Mucosa of descending colon (tissue), 3 donors: ENCODE results near the gene AURKB. TPM values are rescaled to one million over a fixed set of nuclear protein-coding genes. Genes with fewer than 3 reads are reported as not detected.
A peak's percentile ranks its signal among the peaks of the same experiment; 100 is the strongest.

Experiments
- ATAC-seq: fragments of 200-7000 bp; cut with Tn5 transposase; one replicate; pipeline ENCODE4 v1.9.1; 2020; ENCODE audit warnings: mild to moderate bottlenecking, moderate library complexity
- DNase-seq, 3 donors: peaks; one replicate each; pipeline ENCODE4 v3.0.0-alpha.2; 2020
- H3K36me3 ChIP-seq: fragments of 200-600 bp; one replicate; pipeline ENCODE4 v1.8.0; 2021; ENCODE audit warnings: low read depth, mild to moderate bottlenecking
- H3K4me1 ChIP-seq: fragments of 200-600 bp; one replicate; pipeline ENCODE4 v1.8.0; 2021; ENCODE audit warnings: low read depth, mild to moderate bottlenecking
- H3K4me3 ChIP-seq: fragments of 200-600 bp; one replicate; pipeline ENCODE4 v1.8.0; 2021; ENCODE audit warnings: mild to moderate bottlenecking
- H3K9me3 ChIP-seq: fragments of 200-600 bp; one replicate; pipeline ENCODE4 v1.8.0; 2021; ENCODE audit warnings: mild to moderate bottlenecking
- intact Hi-C, 2 donors: fragments of 100-400 bp; cut with DNase I in 1 of 2; cut with micrococcal nuclease in 1 of 2; formaldehyde crosslinking; loops; one replicate each; pipeline versions ENCODE4 v1.11.0 to v1.11.1; 2022; cut with DNase I, micrococcal nuclease
- total RNA-seq, 3 donors: library from RNA; stranded (reverse); fragmentation: NEBNext Ultra II Directional in 2 of 3; extraction: Animal tissue kit (Norgen Biotek cat#: 25700) in 2 of 3; gene quantifications; one replicate each; pipeline versions ENCODE4 v1.2.1 to v1.2.4, GENCODE V29; 2021 to 2023
- TF ChIP-seq, protein P1 (sequence below): fragments of 200-600 bp; IDR thresholded peaks from one replicate; pipeline ENCODE4 v1.8.0; 2022; ENCODE audit warnings: antibody characterized with exemption, mild to moderate bottlenecking
- donor health status: DM: no; HTN: no; CAD: no; lungs with moderate emphysema.
- donor health status: DM: no; HTN: no; CAD: no.
- donor health status: DM: no; HTN: yes; CAD: no.

Gene AURKB
- total RNA-seq, 3 donors from 2014 or later: 5.2 to 27.3 (median 5.7) TPM

DNA sequence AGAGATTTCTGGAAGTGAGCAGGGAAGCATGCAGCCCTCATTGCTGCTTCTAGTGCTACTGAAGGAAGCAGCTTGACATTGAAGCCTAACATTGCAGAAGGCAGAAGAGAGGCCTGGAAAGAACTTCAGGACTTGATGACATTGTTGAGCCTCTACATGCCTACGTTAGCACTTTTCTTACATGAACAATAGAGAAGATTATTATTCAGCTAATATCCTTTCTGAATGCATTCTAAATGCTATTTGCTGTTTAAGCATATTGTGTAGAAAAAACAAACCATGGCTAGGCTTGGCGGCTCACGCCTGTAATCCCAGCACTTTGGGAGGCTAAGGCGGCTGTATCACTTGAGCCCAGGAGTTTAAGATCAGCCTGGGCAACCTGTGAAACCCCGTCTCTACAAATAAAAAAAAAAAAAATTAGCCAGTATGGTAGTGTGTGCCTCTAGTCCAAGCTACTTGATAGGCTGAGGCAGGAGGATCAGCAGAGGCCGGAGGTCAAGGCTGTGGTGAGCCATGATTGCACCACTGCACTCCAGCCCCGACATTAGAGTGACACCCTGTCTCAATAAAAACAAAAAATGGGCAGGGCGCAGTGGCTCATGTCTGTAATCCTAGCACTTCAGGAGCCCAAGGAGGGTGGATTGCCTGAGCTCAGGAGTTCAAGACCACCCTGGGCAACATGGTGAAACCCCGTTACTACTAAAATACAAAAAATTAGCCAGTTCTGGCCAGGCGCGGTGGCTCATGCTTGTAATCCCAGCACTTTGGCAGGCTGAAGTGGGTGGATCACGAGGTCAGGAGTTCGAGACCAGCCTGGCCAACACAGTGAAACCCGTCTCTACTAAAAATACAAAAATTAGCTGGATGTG is 2.2 kb upstream of the AURKB start:
- DNase-seq (no peak), ATAC-seq (no peak)
- intact Hi-C loops: no loop called here
- Histone ChIP-seq H3K4me3 (no peak overlapping the region), H3K9me3 (no peaks in the 10 kb centered on the region), H3K4me1 (peaks cover 6% of the 10 kb centered on the region), H3K36me3 (no peaks in the 10 kb centered on the region)
- TF ChIP-seq, protein P1, sequence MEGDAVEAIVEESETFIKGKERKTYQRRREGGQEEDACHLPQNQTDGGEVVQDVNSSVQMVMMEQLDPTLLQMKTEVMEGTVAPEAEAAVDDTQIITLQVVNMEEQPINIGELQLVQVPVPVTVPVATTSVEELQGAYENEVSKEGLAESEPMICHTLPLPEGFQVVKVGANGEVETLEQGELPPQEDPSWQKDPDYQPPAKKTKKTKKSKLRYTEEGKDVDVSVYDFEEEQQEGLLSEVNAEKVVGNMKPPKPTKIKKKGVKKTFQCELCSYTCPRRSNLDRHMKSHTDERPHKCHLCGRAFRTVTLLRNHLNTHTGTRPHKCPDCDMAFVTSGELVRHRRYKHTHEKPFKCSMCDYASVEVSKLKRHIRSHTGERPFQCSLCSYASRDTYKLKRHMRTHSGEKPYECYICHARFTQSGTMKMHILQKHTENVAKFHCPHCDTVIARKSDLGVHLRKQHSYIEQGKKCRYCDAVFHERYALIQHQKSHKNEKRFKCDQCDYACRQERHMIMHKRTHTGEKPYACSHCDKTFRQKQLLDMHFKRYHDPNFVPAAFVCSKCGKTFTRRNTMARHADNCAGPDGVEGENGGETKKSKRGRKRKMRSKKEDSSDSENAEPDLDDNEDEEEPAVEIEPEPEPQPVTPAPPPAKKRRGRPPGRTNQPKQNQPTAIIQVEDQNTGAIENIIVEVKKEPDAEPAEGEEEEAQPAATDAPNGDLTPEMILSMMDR: no peak

DNA sequence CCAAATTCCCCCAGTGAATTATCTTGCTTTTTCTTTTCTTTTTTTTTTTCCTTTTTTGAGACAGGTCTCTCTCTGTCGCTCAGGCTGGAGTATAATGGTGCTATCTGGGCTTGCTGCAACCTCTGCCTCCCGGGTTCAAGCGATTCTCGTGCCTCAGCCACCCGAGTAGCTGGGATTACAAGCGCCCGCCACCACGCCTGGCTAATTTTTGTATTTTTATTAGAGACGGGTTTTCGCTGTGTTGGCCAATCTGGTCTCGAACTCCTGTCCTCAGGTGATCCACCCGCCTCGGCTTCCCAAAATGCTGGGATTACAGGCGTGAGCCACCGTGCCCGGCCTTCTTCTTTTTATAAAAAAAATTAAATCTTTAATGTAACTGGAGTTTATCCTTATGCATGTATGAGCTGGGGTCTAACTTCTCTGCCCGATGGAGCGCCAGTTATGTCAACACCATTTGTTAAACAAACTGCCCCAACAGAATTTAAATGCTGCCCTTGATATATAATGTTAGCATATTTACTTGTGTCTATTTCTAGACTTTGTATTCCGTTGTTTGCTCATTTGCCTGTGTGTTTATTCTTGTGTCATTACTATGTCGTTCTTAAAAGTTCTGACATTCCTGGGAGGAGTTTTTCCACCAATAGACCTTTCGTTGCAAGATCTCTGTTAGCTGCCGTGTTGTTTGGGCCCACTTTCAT is 535 bp upstream of the AURKB start:
- Histone ChIP-seq H3K9me3 (no peaks in the 10 kb centered on the region), H3K4me1 (peaks cover 6% of the 10 kb centered on the region), H3K36me3 (no peaks in the 10 kb centered on the region), H3K4me3 (peak overlapping the region; percentile 22)
- intact Hi-C loops: no loop called here
- TF ChIP-seq, protein P1: no peak
- peak in 2 of 3 donors; percentile 33 to 36 for DNase-seq
- peak; percentile 20 for ATAC-seq

DNA sequence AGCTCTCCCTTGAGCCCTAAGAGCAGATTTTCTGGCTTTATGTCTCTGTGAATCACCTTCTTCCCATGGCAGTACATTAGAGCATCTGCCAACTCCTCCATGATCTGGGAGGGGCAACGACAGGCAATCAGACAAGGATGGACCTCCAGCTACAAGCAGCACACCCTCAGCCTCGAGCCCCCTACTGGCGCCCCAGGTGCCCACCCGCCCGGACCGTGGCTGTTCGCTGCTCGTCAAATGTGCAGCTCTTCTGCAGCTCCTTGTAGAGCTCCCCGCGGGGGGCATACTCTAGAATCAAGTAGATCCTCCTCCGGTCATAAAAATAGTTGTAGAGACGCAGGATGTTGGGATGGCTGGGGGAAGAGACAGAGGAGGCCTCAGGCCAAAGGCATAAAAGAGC is 3.8 kb downstream of the AURKB start:
- no peak overlapping the region for H3K4me3 ChIP-seq
- H3K9me3 ChIP-seq: no peaks in the 10 kb centered on the region
- TF ChIP-seq, protein P1: no peak
- intact Hi-C loops: no loop called here
- DNase-seq (peak in 1 of 3 donors; percentile 39), ATAC-seq (no peak)
- H3K4me1 ChIP-seq: peaks cover 4% of the 10 kb centered on the region
- H3K36me3 ChIP-seq: no peaks in the 10 kb centered on the region

DNA sequence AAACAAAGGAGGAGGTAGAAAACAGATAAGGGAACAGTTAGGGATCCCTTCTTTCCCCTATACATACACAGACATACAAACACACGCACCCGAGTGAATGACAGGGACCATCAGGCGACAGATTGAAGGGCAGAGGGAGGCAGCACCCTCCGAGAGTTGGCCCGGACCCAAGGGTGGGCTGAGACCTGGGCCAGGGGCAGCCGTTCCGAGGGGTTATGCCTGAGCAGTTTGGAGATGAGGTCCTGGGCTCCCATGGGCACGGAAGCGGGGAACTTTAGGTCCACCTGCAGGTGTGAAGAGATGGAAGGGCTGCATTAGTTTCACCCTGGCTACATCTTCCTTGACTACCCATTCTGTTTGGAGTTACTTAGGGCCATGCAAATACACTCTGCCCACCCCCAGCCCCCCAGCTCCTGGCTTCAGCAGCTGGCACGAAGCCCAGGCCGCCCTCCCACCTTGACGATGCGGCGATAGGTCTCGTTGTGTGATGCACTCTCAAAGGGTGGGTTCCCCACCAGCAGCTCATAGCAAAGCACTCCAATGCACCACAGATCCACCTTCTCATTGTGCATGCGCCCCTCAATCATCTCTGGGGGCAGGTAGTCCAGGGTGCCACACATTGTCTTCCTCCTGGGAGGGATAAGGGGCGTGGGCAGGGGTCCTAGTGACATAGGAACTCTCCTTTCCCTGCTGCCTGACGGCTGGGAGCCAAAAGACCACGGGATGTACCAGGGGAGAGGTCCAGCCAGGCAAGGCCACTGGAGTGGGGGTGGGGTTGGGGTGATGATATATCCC is 5.4 kb downstream of the AURKB start:
- Histone ChIP-seq H3K9me3 (no peaks in the 10 kb centered on the region), H3K36me3 (no peaks in the 10 kb centered on the region), H3K4me3 (no peak overlapping the region), H3K4me1 (peaks cover 2% of the 10 kb centered on the region)
- intact Hi-C loops: no loop called here
- DNase-seq: peak in 1 of 3 donors; percentile 53
- no peak for ATAC-seq
- TF ChIP-seq, protein P1: no peak

DNA sequence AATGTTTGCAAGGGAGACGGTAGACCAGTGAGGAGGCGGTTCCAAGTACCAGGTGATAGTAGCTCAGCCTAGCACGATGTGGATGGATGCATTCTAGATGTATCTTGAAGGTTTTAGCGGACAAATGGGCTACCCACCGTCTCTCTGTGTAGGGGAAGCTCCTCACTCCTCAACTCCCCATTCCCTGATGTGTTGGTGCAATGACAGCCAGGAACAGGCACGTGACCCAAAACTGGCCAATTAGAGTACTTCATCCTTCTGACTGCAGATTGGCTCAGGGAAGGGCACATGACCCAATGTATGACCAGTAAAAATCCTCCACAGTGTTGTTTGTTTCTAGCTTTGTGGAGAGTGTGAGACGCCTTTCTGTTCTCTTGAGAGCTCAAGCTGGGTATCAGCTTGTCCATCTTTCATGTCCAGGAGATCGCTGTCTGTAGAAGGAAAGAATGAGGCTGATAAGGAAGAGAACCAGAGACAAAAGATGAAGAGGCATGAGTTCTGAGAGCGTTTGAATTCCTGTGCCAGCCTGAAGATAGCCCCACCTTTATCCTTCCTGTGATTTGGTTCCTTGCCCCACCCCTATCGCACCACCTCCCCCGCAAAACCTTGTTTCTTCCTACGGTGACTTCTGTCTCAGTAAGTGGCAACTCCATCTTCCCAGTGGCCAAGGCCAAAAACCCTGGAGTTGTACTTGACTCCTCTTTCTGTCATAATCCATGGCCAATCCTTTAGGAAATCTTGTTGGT is 18.1 kb downstream of the AURKB start:
- ATAC-seq: peak; percentile 57
- Histone ChIP-seq H3K4me3 (no peak overlapping the region), H3K9me3 (no peaks in the 10 kb centered on the region), H3K36me3 (peaks cover 10% of the 10 kb centered on the region), H3K4me1 (peaks cover 42% of the 10 kb centered on the region)
- intact Hi-C loops: no loop called here
- peak; percentile 56 to 90 (median 58) for DNase-seq
- TF ChIP-seq, protein P1: no peak
